Mesenchymal stem cell (in vitro differentiated cells and primary cell): Measurements from ENCODE around the gene SLC12A1.

Source experiments
- DNase-seq: peaks from one replicate; pipeline ENCODE4 v3.0.0-alpha.2; 2013
- H2AFZ ChIP-seq: one replicate; pipeline ENCODE4 v1.6.1; 2013; ENCODE audit warnings: low read depth, mild to moderate bottlenecking, control low read depth, inconsistent platforms, low read length, moderate library complexity
- H2AK5ac ChIP-seq: 2 replicates; pipeline ENCODE4 v1.6.1; 2013; ENCODE audit warnings: low read length, moderate library complexity, mild to moderate bottlenecking, inconsistent platforms; ENCODE audit not compliant: severe bottlenecking
- H2BK120ac ChIP-seq: one replicate; pipeline ENCODE4 v1.6.1; 2013; ENCODE audit warnings: low read depth, mild to moderate bottlenecking, inconsistent platforms, low read length, moderate library complexity
- H2BK12ac ChIP-seq, 2 experiments: one replicate each; pipeline ENCODE4 v1.6.1; 2013; ENCODE audit warnings: inconsistent platforms in 2 of 2, low read length in 2 of 2, mild to moderate bottlenecking in 2 of 2, moderate library complexity in 2 of 2, control low read depth in 1 of 2
- H2BK15ac ChIP-seq: one replicate; pipeline ENCODE4 v1.6.1; 2013; ENCODE audit warnings: mild to moderate bottlenecking, low read depth, inconsistent platforms; ENCODE audit not compliant: poor library complexity, severe bottlenecking
- H2BK5ac ChIP-seq: 2 replicates; pipeline ENCODE4 v1.6.1; 2013; ENCODE audit warnings: low read depth, mild to moderate bottlenecking, low read length, control low read depth, inconsistent platforms; ENCODE audit not compliant: poor library complexity, severe bottlenecking
- H3K14ac ChIP-seq, 2 experiments: one replicate each; pipeline ENCODE4 v1.6.1; 2013; ENCODE audit warnings: inconsistent platforms in 2 of 2, low read length in 2 of 2, control low read depth in 1 of 2, mild to moderate bottlenecking in 1 of 2, moderate library complexity in 1 of 2
- H3K18ac ChIP-seq, 2 experiments: one replicate each; pipeline ENCODE4 v1.6.1; 2013; ENCODE audit warnings: inconsistent platforms in 2 of 2, low read length in 2 of 2, control low read depth in 1 of 2, low read depth in 1 of 2, mild to moderate bottlenecking in 1 of 2
- H3K23ac ChIP-seq, 2 experiments: one replicate each; pipeline ENCODE4 v1.6.1; 2013; ENCODE audit warnings: inconsistent platforms in 2 of 2, low read length in 2 of 2, mild to moderate bottlenecking in 2 of 2, moderate library complexity in 2 of 2, control low read depth in 1 of 2
- H3K27ac ChIP-seq: 2 replicates; pipeline ENCODE4 v1.5.1; 2013; ENCODE audit warnings: mild to moderate bottlenecking, moderate library complexity, low read length, control low read depth, inconsistent platforms; ENCODE audit not compliant: poor library complexity, severe bottlenecking
- H3K27me3 ChIP-seq, 2 experiments: 2 replicates each; pipeline versions ENCODE4 v1.6.1 to v1.7.0; 2013; ENCODE audit warnings: low read length in 2 of 2, mild to moderate bottlenecking in 2 of 2, moderate library complexity in 2 of 2, control low read depth in 1 of 2, inconsistent platforms in 1 of 2; ENCODE audit not compliant: control insufficient read depth in 1 of 2, insufficient read depth in 1 of 2
- H3K36me3 ChIP-seq, 2 experiments: 2 replicates each; pipeline versions ENCODE4 v1.6.1 to v1.7.0; 2013; ENCODE audit warnings: low read length in 2 of 2, control low read depth in 1 of 2, inconsistent platforms in 1 of 2, low read depth in 1 of 2, mild to moderate bottlenecking in 1 of 2; ENCODE audit not compliant: insufficient read depth in 2 of 2, control insufficient read depth in 1 of 2
- H3K4ac ChIP-seq, 2 experiments: one replicate each; pipeline ENCODE4 v1.6.1; 2013; ENCODE audit warnings: inconsistent platforms in 2 of 2, low read length in 2 of 2, mild to moderate bottlenecking in 2 of 2, moderate library complexity in 2 of 2, control low read depth in 1 of 2, low read depth in 1 of 2
- H3K4me1 ChIP-seq: 2 replicates; pipeline ENCODE4 v1.6.1; 2013; ENCODE audit warnings: low read depth, low read length, control low read depth; ENCODE audit not compliant: control insufficient read depth, insufficient read depth
- H3K4me2 ChIP-seq: 2 replicates; pipeline ENCODE4 v1.6.1; 2013; ENCODE audit warnings: low read length, mild to moderate bottlenecking, inconsistent platforms; ENCODE audit not compliant: poor library complexity, severe bottlenecking
- H3K4me3 ChIP-seq, 2 experiments: 2 replicates each; pipeline versions ENCODE4 v1.5.1 to v1.7.0; 2013; ENCODE audit warnings: low read length in 2 of 2, mild to moderate bottlenecking in 2 of 2, control low read depth in 1 of 2, low read depth in 1 of 2; ENCODE audit not compliant: insufficient read depth in 1 of 2
- H3K79me1 ChIP-seq: replicated peaks from 2 replicates; pipeline ENCODE4 v1.6.1; 2013; ENCODE audit warnings: mild to moderate bottlenecking, control low read depth, low read length, inconsistent platforms; ENCODE audit not compliant: poor library complexity, severe bottlenecking
- H3K9ac ChIP-seq: 2 replicates; pipeline ENCODE4 v1.7.0; 2013; ENCODE audit warnings: mild to moderate bottlenecking, low read length, moderate library complexity
- H3K9me3 ChIP-seq: 2 replicates; pipeline ENCODE4 v1.7.0; 2013; ENCODE audit warnings: mild to moderate bottlenecking, low read length; ENCODE audit not compliant: control insufficient read depth
- H4K8ac ChIP-seq: one replicate; pipeline ENCODE4 v1.6.1; 2013; ENCODE audit warnings: inconsistent platforms, mild to moderate bottlenecking, low read length, moderate library complexity
- H4K91ac ChIP-seq: one replicate; pipeline ENCODE4 v1.6.1; 2013; ENCODE audit warnings: mild to moderate bottlenecking, low read length, inconsistent platforms
- WGBS: methylation state at CpG from one replicate; pipeline ENCODE4 v1.1.7; 2013; ENCODE audit warnings: mixed read lengths; 5-methylcytosine and 5-hydroxymethylcytosine counted together

Gene SLC12A1

GRCh38 chr15:48297668-48298067, 91.6 kb downstream of the SLC12A1 start:
- H3K27me3 ChIP-seq: no peaks in the 10 kb centered on the region
- H3K79me1 ChIP-seq: no peaks in the 10 kb centered on the region
- WGBS: 100% methylated on average over 1 of the region's 2 CpGs
- no peak overlapping the region for H3K18ac ChIP-seq
- H2AFZ ChIP-seq: no peak overlapping the region
- H3K23ac ChIP-seq: no peak overlapping the region
- no peak overlapping the region for H3K4me2 ChIP-seq
- H3K4me1 ChIP-seq: no peaks in the 10 kb centered on the region
- no peaks in the 10 kb centered on the region for H3K9me3 ChIP-seq
- H3K4me3 ChIP-seq: no peak overlapping the region
- DNase-seq: no peak
- H2BK5ac ChIP-seq: no peak overlapping the region
- no peaks in the 10 kb centered on the region for H3K36me3 ChIP-seq
- H3K4ac ChIP-seq: no peak overlapping the region
- H2BK12ac ChIP-seq: no peak overlapping the region
- no peak overlapping the region for H2BK120ac ChIP-seq
- H2BK15ac ChIP-seq: no peak overlapping the region
- no peak overlapping the region for H4K8ac ChIP-seq
- H3K27ac ChIP-seq: no peak overlapping the region
- H3K9ac ChIP-seq: no peak overlapping the region
- no peak overlapping the region for H4K91ac ChIP-seq
- no peak overlapping the region for H2AK5ac ChIP-seq
- no peak overlapping the region for H3K14ac ChIP-seq

- H3K9ac ChIP-seq: no peak overlapping the region
- H3K27ac ChIP-seq: no peak overlapping the region
- no peak overlapping the region for H2BK120ac ChIP-seq
- H2BK5ac ChIP-seq: no peak overlapping the region
- no peak overlapping the region for H2AFZ ChIP-seq
- H4K8ac ChIP-seq: no peak overlapping the region
- H2BK15ac ChIP-seq: no peak overlapping the region
- no peak for DNase-seq
- no peak overlapping the region for H3K4me2 ChIP-seq
- no peak overlapping the region for H3K23ac ChIP-seq
- H3K36me3 ChIP-seq: no peaks in the 10 kb centered on the region
- no peak overlapping the region for H4K91ac ChIP-seq
- H3K18ac ChIP-seq: no peak overlapping the region
- no peaks in the 10 kb centered on the region for H3K79me1 ChIP-seq
- no peak overlapping the region for H2BK12ac ChIP-seq
- H3K4ac ChIP-seq: no peak overlapping the region
- H3K27me3 ChIP-seq: no peaks in the 10 kb centered on the region
- no peaks in the 10 kb centered on the region for H3K4me1 ChIP-seq
- no peak overlapping the region for H3K14ac ChIP-seq
- no peaks in the 10 kb centered on the region for H3K9me3 ChIP-seq
- H3K4me3 ChIP-seq: no peak overlapping the region
- 29% methylated on average over 2 of the region's 2 CpGs for WGBS
- H2AK5ac ChIP-seq: no peak overlapping the region
These were observed 92.8 kb downstream of the SLC12A1 start for GRCh38 chr15:48298914-48299313.

- Histone ChIP-seq H3K79me1 (no peaks in the 10 kb centered on the region), H4K8ac (no peak overlapping the region), H2BK12ac (no peak overlapping the region), H3K14ac (no peak overlapping the region), H2BK15ac (no peak overlapping the region), H2AK5ac (no peak overlapping the region), H3K18ac (no peak overlapping the region), H3K4me1 (no peaks in the 10 kb centered on the region), H3K27ac (no peak overlapping the region), H4K91ac (peak overlapping the region; percentile 12), H2BK5ac (no peak overlapping the region), H3K9me3 (no peaks in the 10 kb centered on the region), H3K4me3 (no peak overlapping the region), H2BK120ac (no peak overlapping the region), H3K9ac (no peak overlapping the region), H3K27me3 (no peaks in the 10 kb centered on the region), H2AFZ (no peak overlapping the region), H3K36me3 (no peaks in the 10 kb centered on the region), H3K4ac (no peak overlapping the region), H3K4me2 (no peak overlapping the region), H3K23ac (no peak overlapping the region)
- DNase-seq: no peak
- WGBS: 80% methylated on average over 5 of the region's 5 CpGs
These were observed 93.9 kb downstream of the SLC12A1 start for GRCh38 chr15:48300038-48300437.

GRCh38 chr15:48304398-48304797, 98.3 kb downstream of the SLC12A1 start:
- 62% methylated on average over 2 of the region's 2 CpGs for WGBS

More at GRCh38 chr15:48304398-48304797, 98.3 kb downstream of the SLC12A1 start:
- Histone ChIP-seq H3K27me3 (no peaks in the 10 kb centered on the region), H3K27ac (no peak overlapping the region), H3K4ac (no peak overlapping the region), H3K4me2 (no peak overlapping the region), H4K91ac (no peak overlapping the region), H3K9ac (no peak overlapping the region), H2BK120ac (no peak overlapping the region), H3K4me1 (no peaks in the 10 kb centered on the region), H3K4me3 (no peak overlapping the region), H3K36me3 (no peaks in the 10 kb centered on the region), H2BK12ac (no peak overlapping the region), H3K18ac (no peak overlapping the region), H2BK15ac (no peak overlapping the region), H3K23ac (no peak overlapping the region), H2BK5ac (no peak overlapping the region), H2AFZ (no peak overlapping the region), H2AK5ac (no peak overlapping the region), H4K8ac (no peak overlapping the region), H3K79me1 (no peaks in the 10 kb centered on the region), H3K14ac (no peak overlapping the region), H3K9me3 (no peaks in the 10 kb centered on the region)
- no peak for DNase-seq
